Glomerular visceral epithelial cell (primary cell): ENCODE results near the gene CAMTA1.

Experiments used
- DNase-seq: peaks from one replicate; pipeline ENCODE4 v3.0.0-alpha.2; 2016; ENCODE audit errors: extremely low spot score

CAMTA1 gene

DNA sequence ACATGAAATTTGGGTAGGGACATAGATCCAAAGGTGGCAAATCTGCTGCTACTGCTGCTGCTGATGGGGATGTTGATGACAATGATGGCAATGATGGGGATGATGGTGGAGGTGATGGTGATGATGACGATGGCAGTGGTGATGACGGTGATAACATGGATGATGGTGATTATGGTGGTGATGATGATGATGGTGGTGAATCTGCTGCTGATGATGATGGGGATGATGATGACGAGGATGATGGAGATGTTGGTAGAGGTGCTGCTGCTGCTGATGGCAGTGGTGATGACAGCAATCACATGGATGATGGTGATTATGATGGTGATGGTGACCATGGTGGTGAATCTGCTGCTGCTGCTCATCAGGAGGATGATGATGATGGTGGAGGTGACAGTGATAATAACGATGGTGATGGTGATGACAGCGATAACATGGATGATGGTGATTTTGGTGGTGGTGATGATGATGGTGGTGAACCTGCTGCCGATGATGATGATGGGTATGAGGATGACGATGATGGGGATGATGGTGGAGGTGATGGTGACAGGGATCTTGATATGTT lies 644.9 kb downstream of the CAMTA1 start:
- no peak for DNase-seq

DNA sequence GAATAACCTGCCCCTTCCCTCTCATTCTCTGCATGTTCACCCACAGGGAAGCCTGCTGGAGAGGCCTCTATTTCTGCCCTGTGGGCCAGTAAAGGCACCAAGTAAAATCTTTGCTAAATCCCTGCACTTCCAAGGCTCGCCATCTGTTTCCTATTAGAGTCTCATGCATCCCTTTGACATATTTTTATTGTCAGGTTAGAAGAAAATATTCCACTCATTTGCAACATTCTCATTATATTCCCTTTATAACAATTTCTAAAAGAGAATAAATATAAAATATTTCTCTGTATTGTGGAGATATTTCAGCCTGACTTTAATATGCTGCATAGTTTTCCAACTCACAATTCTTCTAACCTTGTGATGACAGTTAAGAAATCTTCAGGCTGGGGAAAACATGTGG lies 645.4 kb downstream of the CAMTA1 start:
- no peak for DNase-seq

DNA sequence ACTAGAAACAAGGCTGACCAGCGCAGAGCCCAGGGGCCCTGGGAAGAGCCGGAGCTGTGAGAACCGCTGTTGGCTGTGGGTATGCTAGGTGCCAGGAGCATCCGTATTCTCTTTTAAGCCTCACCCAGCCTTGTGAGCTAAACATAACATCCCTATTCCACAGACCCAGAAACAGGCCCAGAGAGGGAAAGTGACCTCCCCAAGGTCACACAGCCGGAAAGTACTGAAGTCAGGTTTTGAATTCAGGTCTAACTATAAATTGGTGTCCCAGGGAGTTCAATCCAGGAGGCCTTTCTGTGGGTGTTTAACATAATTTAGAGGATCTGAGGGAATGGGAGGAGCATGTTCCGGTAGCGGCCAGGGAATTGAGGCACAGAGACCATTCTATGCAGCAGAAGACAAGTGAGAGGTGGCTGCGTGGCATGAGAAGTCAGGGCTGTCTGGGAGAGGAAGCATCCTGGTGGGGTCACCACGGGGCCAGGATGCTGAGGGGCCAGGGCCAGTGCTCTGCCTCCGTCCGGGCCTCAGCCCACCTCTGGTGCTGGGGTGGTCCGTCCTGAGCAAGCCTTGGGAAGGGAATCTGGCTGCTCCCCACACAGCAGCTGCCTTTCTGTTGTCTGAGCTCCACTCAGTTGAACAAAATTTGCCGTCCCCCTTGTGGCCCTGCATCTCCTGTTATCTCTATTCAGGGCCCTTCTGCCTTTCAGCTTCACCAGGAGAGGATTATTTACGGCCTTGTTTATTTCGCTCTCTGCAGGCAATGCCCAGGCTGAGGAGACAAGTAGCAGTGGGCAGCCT lies 647.0 kb downstream of the CAMTA1 start:
- no peak for DNase-seq

DNA sequence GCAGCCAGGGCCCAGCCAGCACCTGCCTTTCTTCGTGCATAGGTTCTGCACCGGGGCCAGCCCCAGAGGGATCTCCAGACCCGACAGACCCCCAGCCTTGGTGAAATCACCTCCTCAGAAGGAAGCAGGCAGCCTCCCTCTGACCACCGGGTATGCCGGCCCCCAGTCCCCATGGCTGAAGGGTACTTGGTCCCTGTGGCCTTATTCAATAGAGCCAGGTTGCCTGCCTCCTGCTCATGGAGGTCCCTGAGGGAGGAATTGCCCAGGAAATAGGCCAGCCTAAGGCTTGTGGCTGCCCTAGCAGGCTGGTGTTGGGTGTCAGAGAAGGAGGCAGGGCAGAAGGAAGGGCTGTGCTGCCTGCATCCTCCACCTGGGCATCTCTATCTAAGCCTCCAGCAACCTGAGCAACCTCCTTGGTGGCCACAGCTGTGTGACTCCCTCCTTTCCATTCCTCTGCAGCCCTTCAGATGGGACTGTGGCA lies 647.7 kb downstream of the CAMTA1 start:
- DNase-seq = no peak

DNA sequence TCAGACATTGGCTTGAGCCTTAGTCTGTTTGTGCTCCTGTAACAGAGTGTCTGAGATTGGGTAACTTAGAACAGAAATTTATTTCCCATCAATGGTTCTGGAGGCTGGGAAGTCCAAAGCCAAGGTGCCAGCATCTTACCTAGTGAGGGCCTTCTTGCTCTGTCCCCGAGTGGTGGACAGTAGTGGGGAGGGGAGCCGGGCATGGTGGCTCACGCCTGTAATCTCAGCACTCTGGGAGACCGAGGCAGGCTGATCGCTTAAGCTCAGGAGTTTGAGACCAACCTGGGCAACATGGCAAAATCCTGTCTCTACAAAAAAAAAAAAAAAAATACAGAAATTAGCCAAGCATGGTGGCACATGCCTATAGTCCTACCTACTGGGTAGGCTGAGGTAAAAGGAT lies 649.3 kb downstream of the CAMTA1 start:
- no peak for DNase-seq

DNA sequence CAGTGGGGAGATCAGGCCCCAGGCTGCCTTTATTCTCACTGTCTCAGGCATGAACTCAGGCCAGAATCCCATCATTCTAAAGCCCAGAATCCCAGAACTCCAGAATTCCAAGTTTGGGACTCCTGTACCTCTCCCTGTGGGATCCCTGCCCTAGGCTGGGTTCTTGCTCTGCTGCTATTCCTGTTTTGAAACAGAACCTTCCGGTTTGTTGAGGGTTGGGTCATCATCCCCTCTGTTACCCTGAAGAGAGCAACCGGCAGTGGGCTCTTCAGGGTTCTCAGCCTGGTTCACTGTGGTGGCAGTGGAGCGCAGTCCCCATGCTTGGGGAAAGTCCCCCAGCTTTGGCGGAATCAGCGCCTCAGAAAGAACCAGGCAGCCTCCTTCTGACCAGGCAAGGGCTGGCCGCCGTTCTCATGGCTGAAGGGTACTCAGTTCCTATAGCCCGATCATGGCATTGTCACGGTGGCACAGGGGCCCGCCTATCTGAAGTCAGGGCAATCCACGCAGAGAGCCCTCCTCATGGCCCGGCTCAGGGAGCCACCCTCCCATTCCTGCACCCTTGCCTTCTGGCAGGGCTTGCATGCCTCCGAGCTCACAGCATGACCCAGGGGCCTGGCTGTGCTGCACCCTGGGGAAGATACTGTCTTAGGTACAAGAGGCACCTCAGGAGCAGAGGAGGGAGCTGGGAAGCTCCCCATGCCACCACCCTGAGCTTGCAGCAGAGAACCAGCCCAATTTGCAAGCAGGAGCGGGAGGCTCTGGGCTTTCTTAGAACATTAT lies 650.2 kb downstream of the CAMTA1 start:
- DNase-seq = no peak

DNA sequence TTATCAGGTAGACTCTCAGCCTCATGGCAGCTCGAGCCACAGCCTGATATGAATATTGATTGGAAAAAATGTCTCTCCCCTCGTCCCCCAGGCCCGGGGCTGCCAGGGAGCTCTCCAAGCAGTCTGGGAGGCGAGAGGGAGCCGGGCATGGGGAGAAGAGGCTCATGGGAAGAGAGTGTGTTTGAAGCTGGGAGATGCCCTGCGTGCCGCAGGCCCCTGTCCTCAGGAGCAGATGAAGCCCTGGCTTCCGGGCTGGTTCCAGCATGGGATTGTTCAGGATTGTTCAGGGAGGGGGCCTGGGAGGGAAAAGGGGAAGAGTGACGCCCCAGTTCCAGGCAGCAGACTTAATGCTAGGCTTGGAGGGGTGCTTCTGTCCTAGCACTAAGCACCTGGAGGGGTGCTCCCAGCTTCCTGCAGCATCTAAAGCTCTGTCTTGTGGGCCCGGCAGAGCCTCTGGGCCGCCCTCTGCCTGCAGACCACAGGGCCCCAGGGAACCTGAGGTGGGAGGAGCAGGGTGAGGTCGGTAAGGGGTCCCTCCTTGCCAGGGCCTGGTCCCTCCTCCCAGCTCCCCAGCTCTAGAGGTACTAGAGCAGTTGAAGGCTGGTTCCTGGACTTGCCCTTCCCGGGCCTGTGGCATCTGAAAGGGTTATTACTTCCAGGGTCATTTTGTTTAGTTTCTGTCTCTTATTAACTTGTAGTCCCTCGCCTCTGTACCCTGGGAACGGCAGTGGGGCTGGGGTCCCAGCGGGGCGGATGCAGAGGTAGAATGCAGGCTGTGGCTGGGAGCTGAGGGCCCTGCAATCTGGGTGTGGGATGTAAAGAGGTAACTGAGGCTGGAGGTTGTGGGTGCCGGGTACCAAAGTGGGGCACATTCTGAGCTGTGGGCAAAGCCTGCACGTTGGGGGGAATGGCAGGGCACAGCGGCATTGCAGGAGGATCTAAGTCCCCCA lies 651.1 kb downstream of the CAMTA1 start:
- no peak for DNase-seq

DNA sequence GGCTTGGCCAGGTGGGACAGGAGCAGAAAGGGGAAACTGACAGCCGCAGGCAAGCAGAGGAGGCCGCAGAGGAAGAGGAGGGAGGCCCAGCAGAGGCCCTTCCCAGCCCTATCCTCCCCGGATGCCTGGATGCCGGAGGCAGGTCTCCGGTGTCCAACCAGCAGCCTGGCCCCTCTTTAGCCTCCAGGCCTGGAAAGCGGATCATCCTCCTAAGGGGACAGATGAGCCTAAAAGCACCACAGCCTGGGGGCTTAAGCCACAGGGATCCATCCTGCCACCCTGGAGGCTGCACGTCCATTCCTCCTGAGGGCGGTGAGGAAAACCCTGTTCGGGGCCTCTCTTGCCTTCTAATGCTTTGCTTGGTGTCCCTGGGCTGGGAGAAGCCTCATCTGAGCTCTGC lies 651.8 kb downstream of the CAMTA1 start:
- no peak for DNase-seq

DNA sequence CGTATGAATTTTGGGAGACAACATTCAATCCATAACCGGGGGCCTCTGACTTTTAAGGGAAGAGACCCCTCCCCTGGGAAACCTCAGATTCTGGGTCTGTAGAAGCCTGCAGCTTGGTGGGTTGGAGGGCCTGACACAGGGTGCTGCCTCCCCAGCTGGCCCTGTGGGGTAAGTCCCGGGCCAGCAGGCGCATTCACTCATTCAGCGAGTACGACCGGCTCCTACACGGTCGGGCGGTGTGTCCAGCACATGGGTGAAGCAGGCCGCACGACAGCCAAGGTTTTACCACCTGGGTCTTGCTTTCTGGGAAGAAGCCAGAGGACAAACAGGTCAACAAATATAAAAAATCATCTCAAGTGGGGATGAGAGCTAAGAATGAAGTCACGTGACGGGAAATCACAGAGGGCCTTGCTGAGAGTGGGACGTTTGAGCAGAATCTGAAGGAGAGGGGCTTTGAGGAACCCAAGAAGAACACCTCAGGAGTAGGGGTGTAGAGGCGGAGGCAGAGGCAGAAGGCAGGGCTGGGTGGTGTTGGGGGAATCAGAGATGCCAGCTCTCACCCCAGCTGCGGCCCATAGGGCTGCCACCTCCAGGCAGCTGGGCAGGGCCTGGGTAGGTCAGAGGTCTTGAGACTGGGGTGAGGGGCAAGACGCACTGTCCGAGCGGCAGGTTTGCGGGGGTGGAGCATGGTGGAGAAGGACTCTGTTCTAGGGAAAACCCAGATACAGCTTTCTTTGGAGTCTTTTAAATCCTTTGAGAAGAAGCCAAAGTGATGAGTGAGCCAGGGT lies 652.5 kb downstream of the CAMTA1 start:
- no peak for DNase-seq

DNA sequence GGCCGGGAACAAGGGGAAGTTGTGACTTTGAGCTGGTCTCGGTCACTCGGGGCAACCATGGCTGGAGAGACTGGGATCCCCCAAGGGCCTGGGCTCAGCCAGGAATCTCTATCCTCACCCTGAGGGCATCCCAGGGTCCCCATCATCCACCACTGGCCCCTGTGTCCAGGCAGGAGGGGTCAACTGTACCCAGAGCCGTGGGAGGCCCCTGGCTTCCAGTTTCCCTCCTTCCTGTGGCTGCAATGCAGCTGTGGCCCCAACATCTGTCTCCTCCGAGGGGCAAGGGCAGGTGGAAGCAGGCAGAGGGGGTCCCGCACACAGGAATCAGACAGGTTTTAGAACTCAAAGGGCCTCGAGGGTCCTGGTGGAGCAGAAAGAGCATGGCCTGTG lies 653.1 kb downstream of the CAMTA1 start:
- no peak for DNase-seq

DNA sequence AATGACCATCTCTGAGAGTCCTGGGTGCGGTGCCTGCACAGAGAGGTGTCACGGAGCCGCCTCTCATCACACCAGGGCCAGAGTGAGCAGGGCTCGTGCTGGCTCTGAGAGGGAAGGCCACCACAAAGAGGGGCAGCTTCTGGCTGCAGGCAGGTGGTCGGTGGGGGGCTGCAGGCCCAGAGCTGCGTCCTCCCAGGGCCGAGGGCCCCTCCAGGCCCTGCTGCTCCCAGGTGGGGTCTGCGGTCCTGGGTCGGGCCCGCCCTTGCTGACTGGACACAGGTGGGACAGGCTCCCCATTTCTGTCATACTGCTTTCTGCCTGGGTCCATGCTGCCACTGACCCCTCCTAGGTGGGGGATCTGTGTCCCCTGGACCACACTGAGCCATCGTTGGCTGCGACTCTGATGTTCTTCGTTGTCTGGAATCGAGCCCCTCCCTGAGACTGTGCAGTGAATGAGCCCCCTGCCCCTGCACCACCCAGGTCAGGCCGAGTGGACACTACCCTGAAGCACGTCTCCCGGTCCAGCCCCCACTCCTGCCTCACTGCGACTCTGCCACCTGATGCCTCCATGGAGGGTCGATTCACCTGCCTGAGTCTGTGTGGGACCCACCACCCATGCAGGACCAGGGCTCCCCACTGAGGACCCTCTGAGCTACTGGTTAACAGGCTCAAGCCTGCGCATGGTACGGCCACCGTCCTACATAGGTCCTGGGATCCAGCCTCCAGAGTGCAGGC lies 653.8 kb downstream of the CAMTA1 start:
- no peak for DNase-seq

DNA sequence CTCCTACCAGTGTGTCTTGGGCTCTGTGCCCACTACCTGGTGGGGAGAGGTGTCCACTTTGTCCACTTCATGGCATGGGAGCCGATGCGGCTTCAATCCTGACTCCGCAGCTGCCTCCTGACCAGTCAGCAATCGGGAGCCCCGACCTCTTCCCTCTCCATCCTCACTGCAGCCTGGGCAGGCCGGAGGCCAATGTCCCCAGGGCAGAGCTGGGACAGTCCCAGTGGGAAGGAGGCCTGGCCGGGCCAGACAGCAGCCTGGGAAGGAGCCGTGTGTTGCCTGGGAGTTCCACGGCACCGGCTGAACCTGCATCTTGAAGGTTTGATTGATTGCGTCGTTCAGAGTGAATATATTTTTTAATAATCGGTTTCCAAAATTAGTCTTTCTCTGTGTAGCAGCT lies 654.9 kb downstream of the CAMTA1 start:
- DNase-seq = no peak

DNA sequence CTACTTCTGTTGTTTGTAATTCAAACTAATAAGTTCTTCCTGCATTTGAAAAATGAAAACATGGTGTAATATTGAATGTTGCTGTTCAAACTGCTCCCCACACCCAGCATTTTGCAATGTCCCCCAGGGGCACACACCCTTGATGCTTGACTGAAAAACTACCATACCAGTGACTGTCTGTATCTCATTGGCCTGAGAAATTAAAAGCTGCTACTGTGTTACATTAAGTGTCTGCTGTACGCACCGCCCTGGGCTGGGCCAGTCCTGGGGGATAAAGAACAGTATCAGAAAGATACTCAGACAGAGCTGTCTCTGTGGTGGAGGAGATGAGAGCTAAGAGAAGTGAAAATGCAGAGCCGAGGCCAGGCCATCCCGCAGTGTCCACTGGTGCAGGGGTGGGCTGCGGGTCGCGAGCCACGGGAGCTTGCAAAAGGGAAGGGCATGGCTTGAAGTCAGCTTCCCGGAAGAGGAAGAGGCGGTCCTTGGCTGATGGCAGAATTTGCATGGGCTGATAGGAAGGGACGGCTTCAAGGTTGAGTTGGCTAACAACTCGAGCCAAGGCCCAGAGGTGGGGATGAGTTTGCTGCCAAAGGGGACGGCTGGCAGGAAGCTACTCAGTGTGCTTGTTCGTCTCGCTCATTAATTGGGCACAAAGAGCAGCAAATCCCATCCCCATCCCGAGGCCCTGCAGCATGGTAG lies 656.0 kb downstream of the CAMTA1 start:
- no peak for DNase-seq

DNA sequence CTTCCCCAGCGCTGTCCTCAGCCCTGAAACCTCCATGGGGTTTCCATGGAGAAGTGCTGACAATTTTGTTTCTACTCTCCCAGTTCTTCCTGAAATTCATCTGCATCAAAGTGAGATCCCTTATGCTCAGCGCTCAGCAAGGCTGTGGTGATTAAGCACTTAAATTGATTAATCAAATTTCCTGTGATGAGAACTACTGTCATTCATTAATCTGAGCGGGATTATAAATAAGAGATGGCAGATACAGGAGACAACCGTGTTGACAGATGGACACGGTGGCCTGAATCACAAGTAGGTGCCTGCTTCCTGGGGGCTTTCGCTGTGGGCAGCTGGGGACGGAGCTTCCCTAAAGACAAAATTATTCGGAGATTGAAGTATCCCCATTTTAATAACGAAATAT lies 656.8 kb downstream of the CAMTA1 start:
- no peak for DNase-seq

DNA sequence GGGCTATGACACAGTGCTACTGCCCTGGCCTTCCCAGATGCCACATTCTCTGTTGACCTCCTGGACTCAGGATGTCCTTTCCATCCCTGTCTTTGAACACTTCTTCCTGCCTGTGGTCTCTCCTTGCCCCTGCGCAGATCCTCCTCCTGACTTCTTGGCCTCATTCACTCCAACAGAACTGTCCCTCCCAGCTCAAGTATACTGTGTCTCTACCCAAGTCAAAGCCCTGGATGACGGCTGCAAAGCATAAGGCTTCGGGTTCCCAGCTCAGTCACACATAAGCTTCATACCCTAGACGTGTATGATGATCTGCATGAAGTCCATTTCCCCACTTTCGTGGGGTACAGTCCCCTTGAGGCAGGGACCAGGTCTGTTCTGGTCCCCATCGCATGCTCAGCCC lies 657.7 kb downstream of the CAMTA1 start:
- DNase-seq = no peak

DNA sequence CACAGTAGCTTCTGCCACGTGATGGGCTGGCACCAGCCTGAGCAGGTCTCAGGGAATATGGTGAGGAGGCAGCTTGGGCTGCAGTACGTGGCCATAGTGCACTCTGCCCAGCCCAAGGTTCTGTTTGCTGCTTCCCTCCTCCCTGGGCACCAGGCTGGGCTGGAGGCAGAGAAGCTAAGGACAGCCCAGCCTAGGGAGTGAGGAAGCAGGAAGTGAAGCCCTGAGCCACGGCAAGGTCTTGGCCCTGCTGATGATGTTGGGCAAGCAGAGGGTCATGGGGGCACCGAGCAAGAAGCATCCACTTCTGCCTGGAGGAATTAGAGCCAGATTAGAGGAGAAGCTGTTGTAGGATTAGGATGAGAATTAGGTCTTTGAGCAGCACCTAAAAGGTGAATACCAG lies 659.1 kb downstream of the CAMTA1 start:
- DNase-seq = no peak

DNA sequence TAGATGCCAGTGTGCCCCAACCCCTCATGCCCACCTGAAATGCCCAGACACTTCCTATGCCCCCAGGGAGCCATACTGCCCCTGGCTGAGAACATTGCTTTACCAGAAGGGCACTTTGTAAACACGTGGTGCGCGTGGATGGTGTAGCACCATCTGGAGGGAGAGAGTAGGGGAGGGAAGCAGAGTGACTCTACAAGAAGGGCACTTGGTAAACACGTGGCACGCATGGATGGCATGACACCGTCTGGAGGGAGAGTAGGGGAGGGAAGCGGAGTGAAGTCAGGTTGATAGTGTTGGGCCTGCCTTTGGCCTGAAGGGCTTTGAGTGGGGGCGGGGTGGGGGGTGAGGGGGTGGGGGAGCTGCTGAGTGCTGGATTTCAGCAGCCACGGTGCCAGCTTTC lies 661.8 kb downstream of the CAMTA1 start:
- no peak for DNase-seq

DNA sequence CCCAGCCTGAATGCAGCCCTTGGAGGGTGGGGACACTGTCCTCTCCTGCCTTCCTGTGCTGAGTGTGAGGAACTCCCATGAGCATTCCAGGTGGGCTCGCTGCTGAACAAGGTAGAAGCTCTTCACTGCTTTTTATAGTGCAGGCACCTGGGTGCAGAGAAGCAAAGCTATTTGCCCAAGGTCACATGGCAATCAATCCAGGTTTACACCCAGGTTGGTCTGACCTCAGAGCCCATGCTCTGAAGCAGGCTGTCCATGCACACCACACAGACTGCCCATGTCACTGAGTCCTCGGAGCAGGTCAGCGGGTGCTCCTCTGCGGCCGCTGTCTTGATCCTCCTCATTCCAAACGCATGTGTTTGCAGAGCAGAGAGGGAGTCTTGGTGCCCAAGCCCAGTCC lies 662.5 kb downstream of the CAMTA1 start:
- DNase-seq = no peak

DNA sequence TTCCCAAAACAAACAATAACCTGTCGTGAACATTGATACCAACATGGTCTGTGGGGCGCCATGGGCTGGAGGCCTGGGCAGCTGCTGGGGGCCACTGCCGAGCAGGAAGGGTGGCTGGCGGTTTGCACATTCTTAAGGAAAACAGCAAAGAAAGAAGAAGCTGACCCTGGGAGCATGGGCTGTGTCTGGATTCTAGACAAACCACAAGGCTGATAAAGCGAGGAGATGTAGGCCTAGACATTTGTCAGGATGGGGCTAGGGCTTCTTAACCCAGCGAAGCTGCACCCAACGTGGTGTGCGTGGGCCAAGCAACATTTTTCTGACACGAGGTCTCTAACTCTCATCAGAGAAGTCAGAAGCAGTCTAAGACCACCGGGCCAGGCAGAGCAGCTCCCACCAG lies 663.7 kb downstream of the CAMTA1 start:
- no peak for DNase-seq

DNA sequence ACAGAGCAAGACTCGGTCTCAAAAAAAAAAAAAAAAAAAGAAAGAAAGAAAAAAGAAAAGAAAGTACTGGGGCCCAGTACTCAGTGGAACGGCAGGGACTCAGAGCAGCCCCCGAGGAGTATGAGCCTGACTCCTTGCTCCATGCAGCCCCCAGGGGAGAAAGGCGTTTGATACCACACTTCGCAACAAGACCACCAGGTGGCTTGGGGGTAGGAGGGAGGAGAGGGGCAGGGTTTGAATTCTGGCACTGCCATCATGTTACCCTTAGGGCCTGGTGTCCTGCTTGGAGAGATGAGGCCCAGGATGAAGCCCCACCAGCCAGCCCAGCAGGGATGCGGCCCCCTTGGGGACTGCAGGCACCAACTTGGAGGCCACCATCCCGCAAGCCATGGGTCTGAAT lies 664.5 kb downstream of the CAMTA1 start:
- no peak for DNase-seq
